ENCODE measurements around the gene GUCY1B1.

DNA sequence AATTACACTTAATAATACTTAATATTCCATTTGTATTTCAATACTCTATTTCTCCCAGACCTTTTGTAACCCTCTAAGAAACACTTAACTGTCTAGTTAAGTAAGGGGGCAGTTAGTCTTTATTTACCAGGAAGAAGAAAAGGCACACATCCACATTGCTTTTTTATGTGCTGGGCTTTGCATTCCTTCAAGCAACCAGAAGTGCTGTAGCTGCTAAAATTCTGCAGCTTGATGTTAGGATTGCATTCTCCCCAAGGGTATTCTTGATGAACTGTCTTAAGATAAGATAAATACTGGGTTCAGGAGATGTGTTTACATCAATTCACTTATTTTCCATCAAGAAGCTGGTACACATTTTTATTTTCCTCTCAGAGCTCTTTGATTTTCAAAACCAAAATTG is 83.3 kb downstream of the GUCY1B1 start:
- TF ChIP-seq, protein P1, sequence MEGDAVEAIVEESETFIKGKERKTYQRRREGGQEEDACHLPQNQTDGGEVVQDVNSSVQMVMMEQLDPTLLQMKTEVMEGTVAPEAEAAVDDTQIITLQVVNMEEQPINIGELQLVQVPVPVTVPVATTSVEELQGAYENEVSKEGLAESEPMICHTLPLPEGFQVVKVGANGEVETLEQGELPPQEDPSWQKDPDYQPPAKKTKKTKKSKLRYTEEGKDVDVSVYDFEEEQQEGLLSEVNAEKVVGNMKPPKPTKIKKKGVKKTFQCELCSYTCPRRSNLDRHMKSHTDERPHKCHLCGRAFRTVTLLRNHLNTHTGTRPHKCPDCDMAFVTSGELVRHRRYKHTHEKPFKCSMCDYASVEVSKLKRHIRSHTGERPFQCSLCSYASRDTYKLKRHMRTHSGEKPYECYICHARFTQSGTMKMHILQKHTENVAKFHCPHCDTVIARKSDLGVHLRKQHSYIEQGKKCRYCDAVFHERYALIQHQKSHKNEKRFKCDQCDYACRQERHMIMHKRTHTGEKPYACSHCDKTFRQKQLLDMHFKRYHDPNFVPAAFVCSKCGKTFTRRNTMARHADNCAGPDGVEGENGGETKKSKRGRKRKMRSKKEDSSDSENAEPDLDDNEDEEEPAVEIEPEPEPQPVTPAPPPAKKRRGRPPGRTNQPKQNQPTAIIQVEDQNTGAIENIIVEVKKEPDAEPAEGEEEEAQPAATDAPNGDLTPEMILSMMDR (IDR thresholded peaks at IDR 0.05): no peak
- TF ChIP-seq POLR2AphosphoS5 (IDR thresholded peaks at IDR 0.05) (no peak), EP300 (IDR thresholded peaks at IDR 0.05) (no peak), POLR2A (IDR thresholded peaks at IDR 0.05) (no peak)
